HG02840 (cell line): ENCODE results near the gene PLCB1.
"Not testable (repeated sequence)": the region's sequence is repeated elsewhere in the genome, so short reads cannot be mapped to it uniquely, and the experiment has no call there.

Experiments
- ATAC-seq: cut with Tn5 transposase; IDR thresholded peaks from one replicate; pipeline ENCODE4 v1.9.1; 2021; ENCODE audit warnings: mild to moderate bottlenecking, moderate library complexity, moderate number of reproducible peaks; ENCODE audit not compliant: unreplicated experiment, low FRiP score

The PLCB1 gene

GRCh38 chr20:8361006-8361652 lies 229.1 kb downstream of the PLCB1 start:
- no peak for ATAC-seq

- no peak for ATAC-seq
Measured at GRCh38 chr20:8361779-8362178, 229.7 kb downstream of the PLCB1 start.

GRCh38 chr20:8362457-8362856 lies 230.4 kb downstream of the PLCB1 start:
- no peak for ATAC-seq

GRCh38 chr20:8363970-8364733 lies 232.1 kb downstream of the PLCB1 start:
- no peak for ATAC-seq

- no peak for ATAC-seq
Measured at GRCh38 chr20:8364734-8365078, 232.6 kb downstream of the PLCB1 start.

GRCh38 chr20:8365634-8366033 lies 233.6 kb downstream of the PLCB1 start:
- ATAC-seq: no peak

GRCh38 chr20:8366303-8366923 lies 234.3 kb downstream of the PLCB1 start:
- no peak for ATAC-seq

GRCh38 chr20:8367689-8368088 lies 235.6 kb downstream of the PLCB1 start:
- ATAC-seq: no peak

GRCh38 chr20:8368670-8369069 lies 236.6 kb downstream of the PLCB1 start:
- no peak for ATAC-seq

- no peak for ATAC-seq
Measured at GRCh38 chr20:8369311-8369710, 237.2 kb downstream of the PLCB1 start.

GRCh38 chr20:8370774-8371173 lies 238.7 kb downstream of the PLCB1 start:
- ATAC-seq: no peak

- no peak for ATAC-seq
Measured at GRCh38 chr20:8372824-8373380, 240.8 kb downstream of the PLCB1 start.

- ATAC-seq: no peak
Measured at GRCh38 chr20:8373579-8373978, 241.5 kb downstream of the PLCB1 start.

GRCh38 chr20:8375898-8376297 lies 243.8 kb downstream of the PLCB1 start:
- no peak for ATAC-seq

GRCh38 chr20:8376940-8377339 lies 244.9 kb downstream of the PLCB1 start:
- no peak for ATAC-seq

GRCh38 chr20:8379125-8379524 lies 247.1 kb downstream of the PLCB1 start:
- ATAC-seq: not testable (repeated sequence)

GRCh38 chr20:8385247-8385646 lies 253.2 kb downstream of the PLCB1 start:
- ATAC-seq: no peak

- ATAC-seq: no peak
Measured at GRCh38 chr20:8386991-8387390, 254.9 kb downstream of the PLCB1 start.

- no peak for ATAC-seq
Measured at GRCh38 chr20:8388141-8388540, 256.1 kb downstream of the PLCB1 start.

GRCh38 chr20:8388707-8389106 lies 256.6 kb downstream of the PLCB1 start:
- no peak for ATAC-seq

- no peak for ATAC-seq
Measured at GRCh38 chr20:8389381-8390036, 257.4 kb downstream of the PLCB1 start.
